ACHN (cell line): ENCODE measurements around the gene ARL6IP4.
"Not testable (repeated sequence)": the region's sequence is repeated elsewhere in the genome, so short reads cannot be mapped to it uniquely, and the experiment has no call there.

Experiments
- DNase-seq: peaks from one replicate; pipeline ENCODE4 v3.0.0-alpha.2; 2015
- in situ Hi-C: cut with HindIII; loops from 2 replicates; pipeline ENCODE4 v1.10.0; 2017; ENCODE audit warnings: low sequenced_read_pairs, low pct_ligation_motif_present, low pct_unique_long_range_greater_than_20kb

ARL6IP4 gene

DNA sequence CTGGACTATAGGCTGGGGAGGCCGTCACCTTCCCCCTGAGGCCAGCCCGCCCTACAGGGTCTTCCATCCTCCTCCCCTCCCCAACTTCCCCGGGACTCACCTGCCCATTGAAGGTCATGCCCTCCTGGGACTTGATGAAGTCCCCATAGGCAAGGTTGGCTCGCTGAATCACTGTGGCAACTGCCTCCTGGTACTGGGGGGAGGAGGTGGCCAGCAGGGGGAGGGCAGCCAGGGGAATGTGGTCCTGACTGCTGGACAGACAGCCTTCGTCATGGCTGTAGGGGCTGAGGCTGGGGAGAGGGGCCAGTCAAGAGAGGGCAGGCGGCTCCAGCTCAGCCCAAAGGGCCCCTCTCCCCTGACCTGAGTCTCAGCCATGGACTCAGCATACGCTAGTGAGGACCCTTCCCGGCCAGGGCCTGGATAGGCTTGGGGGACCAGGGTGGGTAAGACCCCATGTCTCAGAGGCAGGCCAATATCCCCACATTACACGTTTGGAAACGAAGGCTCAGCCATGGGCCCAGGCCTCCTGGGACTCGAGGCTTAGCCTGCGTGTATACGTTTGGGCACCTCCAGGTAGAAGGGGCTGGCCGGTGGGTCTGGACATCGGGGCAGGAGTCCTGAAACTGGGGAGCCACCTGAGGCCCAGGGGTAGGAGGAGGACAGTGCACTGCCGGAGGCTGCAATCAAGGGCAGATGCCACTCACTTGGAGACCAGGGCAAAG is 16.3 kb downstream of the ARL6IP4 start:
- in situ Hi-C loops, result no loop called here
- DNase-seq, result no peak

DNA sequence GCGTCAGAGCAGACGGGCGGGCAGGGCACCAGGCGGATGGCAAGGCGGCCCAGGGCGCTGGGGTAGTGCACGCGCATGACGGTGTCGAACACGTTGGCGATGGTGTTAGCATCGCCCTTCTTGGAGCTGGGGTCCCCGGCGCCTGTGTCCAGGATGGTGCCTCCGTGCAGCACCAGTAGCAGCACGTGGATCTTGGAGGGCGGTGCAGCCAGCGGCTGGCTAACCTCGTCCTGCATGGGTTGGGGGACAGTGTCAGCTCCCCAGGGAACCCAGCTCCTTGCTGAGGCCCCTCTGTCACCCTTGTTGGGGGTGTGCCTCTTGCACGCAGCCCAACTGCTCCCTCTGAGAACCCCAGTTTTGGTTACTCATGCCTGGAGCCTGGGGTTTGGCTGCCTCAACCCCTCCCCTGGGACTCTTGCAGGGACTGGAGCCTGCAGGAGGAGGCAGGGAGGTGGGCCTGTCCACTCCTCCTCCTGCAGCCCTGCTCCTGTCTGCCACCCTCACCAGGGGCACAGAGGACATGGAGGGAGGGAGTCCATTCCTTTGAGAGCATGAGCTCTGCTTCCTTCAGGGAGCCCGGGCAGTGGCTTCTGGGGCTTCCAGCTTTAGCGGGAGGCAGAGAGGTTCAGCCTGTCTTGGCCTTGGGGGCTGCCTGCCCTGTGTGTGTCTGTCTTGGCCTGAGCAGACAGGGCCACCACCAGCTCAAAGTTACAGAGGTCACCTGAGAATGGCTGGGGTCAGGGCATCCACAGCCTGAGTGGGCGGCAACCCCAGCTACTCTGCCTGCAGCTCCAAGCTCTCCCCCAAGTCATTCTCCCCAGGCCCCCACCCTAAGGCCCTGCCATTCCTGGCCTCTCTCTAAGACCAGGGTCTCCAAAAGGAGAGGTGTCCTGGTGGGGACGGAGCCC is 17.1 kb downstream of the ARL6IP4 start:
- in situ Hi-C loops, result no loop called here
- no peak for DNase-seq

DNA sequence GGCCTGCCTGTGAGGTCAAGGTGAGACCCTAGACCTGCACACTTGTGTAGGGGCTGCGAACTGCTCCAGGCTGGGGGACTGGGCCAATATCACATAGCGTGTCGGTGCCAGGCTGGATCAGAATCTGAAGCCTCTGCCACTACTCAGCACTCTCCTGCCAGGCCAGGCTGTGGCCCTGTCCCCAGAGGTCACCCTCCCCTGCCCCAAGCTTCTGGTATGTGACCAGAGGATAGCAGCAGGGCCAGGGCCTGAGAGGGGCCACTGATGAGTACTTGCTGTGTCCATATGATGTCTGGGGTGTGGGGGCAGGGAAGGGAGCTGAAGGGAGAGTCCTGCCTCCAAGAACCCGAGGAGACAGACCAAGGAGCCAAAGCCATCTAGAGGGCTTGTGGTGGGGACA is 17.8 kb downstream of the ARL6IP4 start:
- in situ Hi-C loops, result no loop called here
- DNase-seq, result no peak

DNA sequence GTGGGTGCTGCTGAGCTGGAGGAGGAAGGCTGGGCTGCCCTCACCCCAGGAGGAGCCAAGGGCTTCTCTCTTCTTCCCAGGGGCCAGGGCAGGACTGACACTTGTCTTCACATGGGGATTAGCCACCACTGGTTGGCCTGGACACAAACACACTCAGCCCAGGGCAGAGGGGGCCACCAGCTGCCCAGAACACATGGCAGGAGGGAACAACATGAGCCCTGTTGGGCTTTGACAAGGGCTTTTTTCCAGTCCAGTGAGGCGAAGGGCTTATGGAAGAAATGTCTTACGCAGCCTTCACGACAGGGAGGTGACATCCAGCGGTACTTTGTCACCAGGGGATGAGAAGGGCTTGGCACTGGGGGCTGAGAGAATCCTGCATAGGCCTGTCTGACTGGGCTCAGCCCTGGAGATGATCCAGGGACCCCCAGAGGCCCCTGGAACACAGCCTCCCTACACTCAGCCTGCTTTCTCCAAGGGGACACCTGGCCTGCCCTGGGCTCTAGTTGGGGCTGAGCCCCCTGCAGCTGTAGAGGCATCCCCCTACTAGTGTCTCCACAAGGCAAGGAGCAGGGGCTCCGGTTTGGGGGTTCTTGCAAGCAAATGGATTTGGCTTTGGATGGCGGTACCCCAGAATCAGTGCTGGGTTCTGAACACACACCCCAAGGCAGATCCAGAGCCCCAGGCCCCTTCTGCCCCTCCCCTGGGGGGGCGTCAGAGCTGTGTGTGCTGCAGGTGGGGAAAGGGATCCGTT is 18.9 kb downstream of the ARL6IP4 start:
- DNase-seq, result no peak
- in situ Hi-C loops, result no loop called here

DNA sequence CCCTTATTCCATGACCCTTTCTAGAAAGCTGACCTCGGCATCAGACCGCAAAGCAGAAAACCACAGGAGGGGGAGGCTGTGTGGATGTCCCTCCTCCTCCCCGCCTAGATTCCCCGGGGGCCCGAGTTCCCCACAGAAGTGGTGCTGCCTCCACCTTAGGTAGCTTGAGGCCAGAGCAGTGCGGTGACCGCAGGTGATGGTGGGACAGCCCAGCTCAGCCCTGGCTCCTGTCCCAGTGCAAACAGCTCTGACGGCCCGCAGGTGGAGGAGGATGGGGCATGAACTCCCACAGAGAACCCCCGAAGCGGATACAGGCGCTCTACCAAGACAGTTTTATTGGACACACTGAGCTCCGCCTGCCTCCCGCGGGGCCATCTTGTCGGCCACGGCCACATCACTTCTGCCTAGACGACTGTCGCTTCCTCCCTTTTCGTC is 19.5 kb downstream of the ARL6IP4 start:
- in situ Hi-C loops, result no loop called here
- no peak for DNase-seq

DNA sequence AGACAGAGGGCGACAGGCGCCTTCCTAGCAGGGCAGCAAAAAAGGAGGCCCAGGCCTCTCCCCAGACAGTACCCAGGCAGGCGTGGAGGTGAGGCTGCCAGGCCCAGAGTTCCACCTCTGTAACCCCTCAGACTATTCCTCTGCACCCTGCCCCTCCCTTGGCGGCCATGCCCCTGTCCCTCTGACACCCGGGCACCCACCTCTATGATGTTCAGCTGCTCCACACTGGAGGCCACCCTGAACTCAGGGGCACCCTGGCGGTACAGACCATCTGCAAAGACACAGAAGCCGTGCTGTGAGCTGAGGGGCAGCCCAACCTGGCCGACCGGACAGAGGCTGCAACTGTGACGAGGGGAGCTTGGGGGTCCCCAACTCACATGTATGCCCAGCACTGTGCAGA is 20.1 kb downstream of the ARL6IP4 start:
- in situ Hi-C loops, result no loop called here

DNA sequence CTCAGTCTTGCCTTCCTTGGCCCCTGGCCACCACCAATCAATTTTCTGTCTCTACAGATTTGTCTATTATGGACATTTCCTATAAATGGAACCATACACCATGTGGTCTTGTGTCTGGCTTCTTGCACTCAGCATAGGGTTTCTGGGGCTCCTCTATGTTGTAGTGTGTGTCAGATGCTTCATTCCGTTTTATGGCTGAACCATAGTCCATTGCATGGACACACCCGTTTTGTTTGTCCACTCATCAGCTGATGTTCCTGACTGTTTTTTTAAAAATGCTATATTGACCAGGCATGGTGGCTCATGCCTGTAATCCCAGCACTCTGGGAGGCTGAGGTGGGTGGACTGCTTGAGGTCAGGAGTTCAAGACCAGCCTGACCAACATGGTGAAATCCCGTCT is 21.0 kb downstream of the ARL6IP4 start:
- DNase-seq, result no peak
- in situ Hi-C loops, result no loop called here

More for the DNA sequence above, 20.1 kb downstream of the ARL6IP4 start:
- DNase-seq, result no peak

DNA sequence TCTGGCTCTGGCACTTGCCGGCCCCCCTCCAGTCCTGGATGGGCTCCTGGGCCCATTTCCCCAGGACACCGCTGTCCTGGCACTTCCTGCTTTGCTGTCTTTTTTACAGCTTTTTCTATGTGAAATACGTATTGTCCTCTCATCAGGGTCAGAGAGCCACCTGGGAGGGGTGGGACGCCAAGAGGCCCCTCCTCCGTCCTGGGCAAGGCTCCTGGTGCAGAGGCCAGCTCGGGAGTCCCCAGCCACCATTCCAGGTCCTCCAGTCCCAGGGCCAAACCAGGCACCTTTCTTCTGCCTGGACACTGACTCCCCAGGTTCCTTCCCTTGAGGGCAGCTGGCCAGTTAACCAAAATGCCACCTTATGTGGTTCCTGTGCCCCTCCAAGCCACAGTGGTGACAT is 22.8 kb downstream of the ARL6IP4 start:
- DNase-seq, result no peak
- in situ Hi-C loops, result no loop called here

DNA sequence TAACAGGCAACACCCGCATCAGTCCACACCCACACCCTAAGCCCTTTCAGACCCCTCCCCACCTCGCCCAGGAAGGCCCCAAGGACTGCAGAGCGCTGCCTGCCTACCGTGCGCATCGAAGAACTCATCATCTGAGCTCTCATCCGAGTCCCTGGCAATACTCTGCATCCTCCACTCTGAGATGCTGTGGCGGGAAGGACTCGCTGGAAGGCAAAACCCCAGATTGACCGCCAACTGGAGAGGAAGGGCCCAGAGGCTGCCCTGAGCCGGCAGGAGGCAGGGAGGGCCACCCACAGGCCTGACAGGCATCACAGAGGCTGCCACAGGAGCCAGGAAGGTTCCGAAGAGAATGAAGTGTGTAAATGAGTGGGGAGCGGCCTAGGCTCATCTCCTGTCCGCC is 23.8 kb downstream of the ARL6IP4 start:
- no peak for DNase-seq
- in situ Hi-C loops, result no loop called here

DNA sequence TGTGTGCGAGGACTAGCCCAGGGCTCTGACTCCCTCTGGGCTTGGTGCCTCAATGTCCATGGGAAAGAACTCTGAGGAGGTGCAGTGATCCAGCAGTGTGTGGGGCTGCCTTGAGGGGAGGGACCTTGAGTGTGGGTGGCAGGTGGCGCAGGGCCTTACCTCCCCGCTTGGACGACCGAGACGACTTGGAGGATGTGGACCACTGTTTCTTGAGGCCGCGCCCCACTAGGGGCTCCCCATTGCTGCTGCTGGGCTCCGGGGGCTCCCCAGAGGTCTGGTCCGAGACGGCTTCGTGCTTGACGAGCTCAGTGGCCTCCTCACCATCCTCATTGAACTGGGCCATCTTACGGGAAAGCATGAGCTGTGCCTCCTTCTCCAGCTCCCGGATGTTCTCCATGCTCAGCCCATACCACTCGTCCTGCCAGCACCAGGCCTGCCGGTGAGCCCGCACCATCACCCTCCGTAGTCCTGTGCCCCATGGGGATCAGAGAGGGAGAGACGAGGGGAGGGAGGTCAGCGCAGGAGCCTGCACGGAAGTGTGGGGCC is 24.7 kb downstream of the ARL6IP4 start:
- in situ Hi-C loops, result no loop called here
- DNase-seq, result no peak

DNA sequence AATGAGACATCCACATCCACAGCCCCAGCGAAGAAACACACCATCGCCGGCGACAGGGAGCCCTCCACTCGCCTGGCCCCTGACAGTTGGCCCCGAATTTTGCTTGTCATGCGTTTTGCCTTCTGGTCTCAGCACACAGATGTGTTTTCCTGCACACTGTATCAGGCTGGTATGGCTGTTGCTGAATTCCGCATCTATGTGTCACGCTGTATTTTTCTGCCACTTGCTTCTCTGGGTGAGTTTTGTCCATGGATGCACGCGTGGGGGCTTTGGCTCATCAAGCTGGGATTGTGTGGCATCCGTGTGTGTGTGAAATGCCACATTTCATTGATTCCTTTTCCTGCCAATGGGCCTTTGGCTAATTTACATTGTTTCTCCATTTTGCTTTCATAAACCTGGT is 26.5 kb downstream of the ARL6IP4 start:
- DNase-seq, result no peak
- in situ Hi-C loops, result no loop called here

DNA sequence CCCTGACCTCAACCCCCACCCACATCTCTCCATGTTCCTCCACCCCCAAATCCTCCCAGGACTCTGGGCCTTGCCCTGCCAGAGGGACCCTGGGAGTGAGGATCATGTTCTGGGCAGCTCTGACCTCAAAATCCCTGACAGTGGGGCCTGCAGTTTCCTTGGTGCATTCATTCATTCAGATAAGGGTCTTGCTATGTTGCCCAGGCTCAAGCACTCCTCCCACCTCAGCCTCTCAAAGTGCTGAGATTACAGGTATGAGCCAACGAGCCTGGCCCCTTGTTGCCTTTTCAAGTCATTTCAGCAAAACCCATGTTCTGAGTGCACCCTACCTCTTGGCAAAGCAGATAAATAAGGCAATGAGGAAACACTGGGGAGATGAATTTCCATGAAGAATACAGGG is 29.6 kb downstream of the ARL6IP4 start:
- in situ Hi-C loops, result no loop called here

DNA sequence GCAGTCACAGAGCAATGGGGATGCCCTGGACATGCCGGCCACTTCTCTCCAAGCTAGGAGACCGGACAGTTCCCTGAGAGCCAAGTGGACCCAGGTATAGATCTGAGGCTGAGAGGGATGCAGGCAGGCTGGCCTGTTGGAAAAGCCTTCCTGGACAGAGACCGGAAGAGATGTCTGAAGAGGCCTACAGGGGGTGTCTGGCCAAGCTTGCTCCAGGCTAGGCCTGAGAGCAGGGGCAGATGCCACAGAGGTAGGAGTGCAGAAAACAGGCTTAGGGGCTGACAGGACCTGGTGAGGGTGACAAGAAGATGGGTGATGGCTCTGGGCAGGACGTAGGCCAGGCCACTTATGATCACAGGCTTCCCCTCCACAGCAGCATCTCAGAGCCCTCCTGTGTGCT is 30.2 kb downstream of the ARL6IP4 start:
- in situ Hi-C loops, result no loop called here
- DNase-seq, result no peak

More for the DNA sequence above, 29.6 kb downstream of the ARL6IP4 start:
- no peak for DNase-seq

DNA sequence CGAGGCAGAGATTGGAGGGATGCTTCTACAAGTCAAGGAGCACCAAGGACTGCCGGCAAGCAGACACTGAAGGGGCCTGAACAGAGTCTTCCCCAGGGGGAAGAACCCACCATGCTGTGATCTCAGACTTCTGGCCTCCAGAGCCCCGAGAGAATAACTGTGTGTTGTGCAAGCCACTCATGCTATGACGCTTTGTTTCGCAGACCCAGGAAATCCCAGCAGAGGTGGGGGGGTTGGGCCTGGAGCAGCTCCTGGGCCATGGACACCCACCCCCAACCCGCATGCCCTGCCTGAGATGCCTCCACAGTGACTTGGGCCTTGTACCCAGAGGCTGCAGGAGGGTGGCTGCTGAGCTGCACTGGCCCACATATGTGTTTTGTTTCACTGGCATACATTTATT is 31.2 kb downstream of the ARL6IP4 start:
- in situ Hi-C loops, result no loop called here
- no peak for DNase-seq

DNA sequence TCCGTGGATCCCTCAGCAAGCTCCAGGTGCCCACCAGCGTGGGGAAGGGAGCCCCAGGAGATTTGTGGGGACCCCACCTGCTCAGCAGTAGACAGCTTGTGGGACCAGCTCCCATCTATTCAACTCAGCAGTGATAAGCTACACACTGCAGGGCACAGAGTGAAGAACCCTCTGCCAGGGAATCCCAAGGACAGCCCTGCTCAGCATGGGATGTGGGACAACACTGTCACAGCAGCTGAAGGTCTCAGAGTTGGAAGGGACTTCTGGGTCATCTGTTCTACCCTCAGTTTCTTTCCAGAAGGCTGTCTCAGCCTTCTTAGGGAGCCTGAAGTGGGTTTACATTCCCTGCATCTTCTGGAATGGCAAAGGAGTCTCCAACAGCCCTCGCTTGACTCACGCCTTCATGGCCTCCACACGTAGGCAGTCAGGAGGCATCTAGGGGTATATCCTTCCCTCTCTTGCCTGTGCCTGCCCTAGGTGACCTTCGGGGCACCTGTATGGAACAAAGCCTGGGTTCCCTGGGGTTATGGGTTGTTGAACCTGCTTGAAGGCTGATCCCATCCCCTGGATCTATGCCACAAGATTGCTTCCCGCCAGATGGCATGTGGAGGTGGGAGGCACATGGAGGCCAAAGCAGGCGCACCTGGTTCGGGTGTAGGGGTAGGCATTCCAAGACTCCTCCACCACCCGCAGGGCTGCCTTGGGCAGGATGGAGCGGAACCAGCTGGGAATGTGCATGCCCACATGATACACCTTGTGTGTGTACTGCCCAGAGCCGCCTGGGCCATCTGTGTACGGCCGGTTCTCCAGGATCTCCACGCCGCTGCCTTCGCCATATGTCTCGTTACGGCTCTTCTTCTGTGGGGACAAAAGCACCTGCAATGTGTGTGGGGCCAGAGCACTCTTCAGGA is 33.0 kb downstream of the ARL6IP4 start:
- DNase-seq, result no peak
- in situ Hi-C loops, result no loop called here

DNA sequence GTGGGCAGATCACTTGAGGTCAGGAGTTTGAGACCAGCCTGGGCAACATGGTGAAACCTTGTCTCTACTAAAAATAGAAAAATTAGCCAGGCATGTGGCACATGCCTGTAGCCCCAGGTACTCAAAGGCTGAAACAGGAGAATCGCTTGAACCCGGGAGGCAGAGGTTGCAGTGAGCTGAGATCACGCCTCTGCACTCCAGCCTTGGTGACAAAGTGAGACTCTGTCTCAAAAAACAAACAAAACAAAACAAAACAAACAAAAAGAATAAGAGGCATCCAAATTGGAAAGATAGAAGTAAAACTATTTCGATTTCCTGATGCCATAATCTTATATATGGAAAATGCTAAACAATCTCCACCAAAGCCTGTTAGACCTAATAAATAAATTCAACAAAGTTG is 34.0 kb downstream of the ARL6IP4 start:
- DNase-seq, in situ Hi-C loops: not testable (repeated sequence)

DNA sequence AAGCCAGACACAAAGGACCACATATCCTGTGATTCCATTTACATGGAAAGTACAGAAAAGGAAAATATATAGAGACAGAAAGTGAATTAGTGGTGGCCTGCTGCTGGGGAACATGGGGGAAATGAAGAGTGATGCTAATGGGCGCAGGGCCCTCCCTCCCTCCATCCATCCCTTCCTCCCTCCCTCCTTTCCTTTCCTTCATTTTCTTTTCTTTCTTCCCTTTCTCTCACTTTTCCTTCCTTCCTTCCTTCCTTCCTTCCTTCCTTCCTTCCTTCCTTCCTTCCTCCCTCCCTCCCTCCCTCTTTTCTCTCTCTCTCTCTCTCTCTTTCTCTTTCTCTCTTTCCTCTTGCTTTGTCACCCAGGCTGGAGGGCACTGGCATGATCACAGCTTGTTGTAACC is 37.3 kb downstream of the ARL6IP4 start:
- in situ Hi-C loops, result no loop called here
- no peak for DNase-seq

DNA sequence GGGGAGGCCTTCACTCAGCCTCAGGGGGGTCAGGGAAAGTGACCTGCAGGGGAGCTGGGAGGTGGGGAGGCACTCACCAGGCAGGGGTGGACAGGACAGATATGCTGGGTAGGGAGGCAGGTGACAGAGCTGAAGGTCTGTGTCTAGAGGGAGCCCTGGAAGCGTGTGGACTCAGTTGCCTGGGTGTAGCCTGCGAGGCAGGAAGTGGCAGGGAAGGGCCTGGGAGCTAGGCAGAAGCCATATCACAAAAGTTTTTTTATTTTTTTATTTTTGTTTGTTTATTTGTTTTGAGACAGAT is 39.3 kb downstream of the ARL6IP4 start:
- DNase-seq, result no peak
- in situ Hi-C loops, result no loop called here
